Retinal pigment epithelial cell (primary cell): Measurements from ENCODE around the gene STAMBPL1.

ENCODE experiments used
- DNase-seq: peaks from one replicate; pipeline ENCODE4 v3.0.0-alpha.2; 2010; ENCODE audit warnings: low read depth
- H3K4me3 ChIP-seq: 2 replicates; pipeline ENCODE4 v1.5.1; 2011; ENCODE audit warnings: mild to moderate bottlenecking, low read length, control low read depth, moderate library complexity
- TF ChIP-seq, protein P1 (sequence below): conservative IDR thresholded peaks from 2 replicates; pipeline ENCODE4 v1.5.1; 2011; ENCODE audit warnings: low read depth, low read length, control low read depth, inconsistent platforms

STAMBPL1 gene

DNA sequence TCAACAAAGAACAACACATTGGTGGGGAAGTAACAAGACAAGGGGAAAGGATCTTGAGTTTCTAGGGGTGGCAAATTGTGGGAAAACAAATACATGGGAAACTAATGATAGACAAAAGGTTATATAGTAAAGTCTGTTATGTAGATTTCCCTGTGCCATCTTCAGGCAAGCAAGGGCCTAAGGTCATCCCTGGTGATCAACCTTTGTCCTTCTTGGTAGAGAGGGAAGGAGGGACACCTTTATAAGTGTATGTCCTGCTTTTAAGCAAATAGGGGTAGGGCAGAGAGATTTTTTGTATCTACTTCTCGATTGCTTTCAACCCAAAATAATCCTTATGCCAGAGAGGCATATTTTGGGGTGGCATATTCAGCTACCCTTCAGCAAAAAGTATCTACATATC, 84.3 kb downstream of the STAMBPL1 start:
- DNase-seq = no peak
- TF ChIP-seq, protein P1, sequence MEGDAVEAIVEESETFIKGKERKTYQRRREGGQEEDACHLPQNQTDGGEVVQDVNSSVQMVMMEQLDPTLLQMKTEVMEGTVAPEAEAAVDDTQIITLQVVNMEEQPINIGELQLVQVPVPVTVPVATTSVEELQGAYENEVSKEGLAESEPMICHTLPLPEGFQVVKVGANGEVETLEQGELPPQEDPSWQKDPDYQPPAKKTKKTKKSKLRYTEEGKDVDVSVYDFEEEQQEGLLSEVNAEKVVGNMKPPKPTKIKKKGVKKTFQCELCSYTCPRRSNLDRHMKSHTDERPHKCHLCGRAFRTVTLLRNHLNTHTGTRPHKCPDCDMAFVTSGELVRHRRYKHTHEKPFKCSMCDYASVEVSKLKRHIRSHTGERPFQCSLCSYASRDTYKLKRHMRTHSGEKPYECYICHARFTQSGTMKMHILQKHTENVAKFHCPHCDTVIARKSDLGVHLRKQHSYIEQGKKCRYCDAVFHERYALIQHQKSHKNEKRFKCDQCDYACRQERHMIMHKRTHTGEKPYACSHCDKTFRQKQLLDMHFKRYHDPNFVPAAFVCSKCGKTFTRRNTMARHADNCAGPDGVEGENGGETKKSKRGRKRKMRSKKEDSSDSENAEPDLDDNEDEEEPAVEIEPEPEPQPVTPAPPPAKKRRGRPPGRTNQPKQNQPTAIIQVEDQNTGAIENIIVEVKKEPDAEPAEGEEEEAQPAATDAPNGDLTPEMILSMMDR = no peak

DNA sequence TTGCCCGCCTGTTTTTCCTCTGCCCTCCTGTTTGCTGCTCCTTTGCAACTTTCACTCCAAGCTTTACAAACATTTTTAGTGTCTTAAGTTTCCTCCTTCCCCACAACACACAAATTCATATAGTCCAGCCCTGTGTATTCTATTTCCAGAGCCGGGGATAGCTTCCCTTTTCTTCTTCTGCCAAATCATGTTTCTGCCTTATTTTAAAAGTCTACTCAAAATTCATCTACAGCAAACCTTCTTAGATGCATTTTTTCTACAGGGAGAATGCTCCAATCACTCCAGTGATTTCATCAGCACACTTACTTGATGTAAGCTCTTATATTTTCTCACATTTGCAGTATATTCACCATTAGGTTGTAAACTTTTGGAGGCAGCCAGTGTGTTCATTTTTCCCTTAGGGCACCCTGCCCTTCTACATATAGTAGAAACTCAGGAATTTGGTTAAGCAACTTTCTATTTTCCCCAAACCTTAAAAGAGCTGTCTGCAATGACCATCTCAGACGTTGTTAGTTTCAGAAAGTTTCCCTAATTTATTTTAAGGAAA, 84.9 kb downstream of the STAMBPL1 start:
- no peak overlapping the region for H3K4me3 ChIP-seq
- no peak for DNase-seq
- TF ChIP-seq, protein P1 = no peak

More for the DNA sequence above, 84.3 kb downstream of the STAMBPL1 start:
- no peak overlapping the region for H3K4me3 ChIP-seq

DNA sequence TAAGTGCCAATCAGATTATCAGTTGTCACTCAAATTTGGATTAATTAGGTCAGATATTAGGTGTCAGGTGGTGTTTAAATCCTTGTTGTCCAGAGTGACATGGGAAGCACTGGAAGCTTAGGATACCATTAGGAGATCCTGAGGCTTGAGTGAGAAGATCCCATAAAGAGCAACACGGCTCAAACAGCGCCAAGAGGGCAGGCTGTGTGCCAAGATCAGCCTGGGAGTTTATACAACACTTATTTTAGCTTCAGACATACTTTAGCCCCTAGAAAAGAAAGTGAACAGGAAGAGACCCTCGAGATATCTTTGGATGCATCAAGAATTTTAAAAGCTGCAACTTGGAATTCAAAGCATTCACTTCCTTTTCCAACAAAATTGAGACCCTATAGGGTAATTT, 86.8 kb downstream of the STAMBPL1 start:
- no peak for DNase-seq
- H3K4me3 ChIP-seq = no peak overlapping the region
- TF ChIP-seq, protein P1 = no peak

DNA sequence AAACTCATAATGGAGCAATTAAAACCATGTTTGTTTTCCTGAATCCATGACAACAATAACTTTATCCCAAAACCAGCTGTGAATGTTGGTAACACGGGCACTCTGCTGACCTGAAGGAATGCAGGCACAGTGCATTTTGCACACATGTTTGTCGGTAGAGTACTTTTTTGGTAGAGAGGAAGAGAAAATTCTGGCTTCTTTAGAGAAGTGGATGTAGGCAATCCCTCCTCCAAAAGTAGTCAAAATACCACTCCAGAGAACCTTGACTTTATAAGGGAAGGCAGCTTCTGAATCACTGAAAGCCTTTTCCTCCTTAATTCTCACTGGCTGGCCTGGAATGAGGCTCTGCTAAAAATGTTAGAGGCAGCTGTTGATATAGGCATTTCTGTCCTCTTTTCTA, 88.3 kb downstream of the STAMBPL1 start:
- no peak for DNase-seq
- no peak overlapping the region for H3K4me3 ChIP-seq
- TF ChIP-seq, protein P1 = no peak

DNA sequence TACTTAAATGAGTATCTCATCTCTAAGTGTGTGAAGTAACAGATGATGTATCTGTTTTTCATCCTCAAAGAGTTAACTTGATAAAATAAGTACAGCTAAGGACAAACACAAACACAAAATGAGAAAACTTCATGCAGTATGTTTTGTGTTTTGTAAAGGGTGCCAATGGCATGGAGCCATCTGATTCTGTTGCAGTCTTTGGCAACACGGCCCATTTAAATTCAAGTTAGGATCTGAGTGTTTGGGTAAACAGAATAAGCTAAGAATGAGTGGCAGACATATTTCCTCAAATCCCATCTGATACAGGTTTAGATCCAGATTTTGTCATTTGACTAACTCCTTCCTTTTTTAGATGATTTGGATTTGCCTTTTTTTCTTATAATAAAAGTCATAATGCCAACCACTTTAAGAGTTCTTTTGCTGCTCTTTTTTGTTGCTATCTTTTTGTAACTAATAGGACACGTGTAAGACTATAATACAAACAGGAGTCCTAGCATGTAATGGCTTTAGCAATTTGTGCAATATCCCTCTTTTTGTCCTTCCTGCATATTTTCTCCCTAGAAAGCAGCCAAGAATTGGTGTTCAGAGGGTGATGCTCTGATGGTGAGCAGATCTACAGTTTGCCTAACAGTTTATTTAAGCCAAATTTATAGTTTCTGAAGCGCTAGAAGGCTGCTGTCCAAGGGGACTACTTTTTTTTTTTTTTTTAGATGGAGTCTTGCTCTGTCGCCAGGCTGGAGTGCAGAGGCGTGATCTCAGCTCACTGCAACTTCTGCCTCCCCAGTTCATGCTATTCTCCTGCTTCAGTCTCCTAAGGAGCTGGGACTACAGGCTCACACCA, 91.4 kb downstream of the STAMBPL1 start:
- DNase-seq = no peak
- H3K4me3 ChIP-seq = no peak overlapping the region
- TF ChIP-seq, protein P1 = no peak
